Neural cell (in vitro differentiated cells): ENCODE data around the gene GALNT2. TPM values are rescaled to one million over a fixed set of nuclear protein-coding genes. Genes with fewer than 3 reads are reported as not detected.

Experiments used
- H2AFZ ChIP-seq: fragments of 200-600, 300-800 bp; sonication (generic), shearing (Covaris generic); 2 replicates; pipeline ENCODE4 v1.6.0; 2014; ENCODE audit warnings: low read depth, mild to moderate bottlenecking, antibody characterized with exemption, low read length, moderate library complexity
- H3F3A ChIP-seq: fragments of 200-600 bp; shearing (Covaris generic); 2 replicates; pipeline ENCODE4 v1.6.1; 2016; ENCODE audit warnings: mild to moderate bottlenecking, moderate library complexity, mixed read lengths, antibody characterized with exemption, low read length; ENCODE audit not compliant: insufficient read depth, poor library complexity, severe bottlenecking
- H3K27ac ChIP-seq: fragments of 200-600, 300-800 bp; sonication (generic), shearing (Covaris generic); 2 replicates; pipeline ENCODE4 v1.5.1; 2014; ENCODE audit warnings: mild to moderate bottlenecking, low read length, moderate library complexity
- H3K27me3 ChIP-seq: fragments of 300-800, 200-600 bp; sonication (generic), shearing (Covaris generic); 2 replicates; pipeline ENCODE4 v1.6.0; 2014; ENCODE audit warnings: mild to moderate bottlenecking, low read depth, low read length, moderate library complexity; ENCODE audit not compliant: insufficient read depth
- H3K36me3 ChIP-seq: fragments of 300-800, 200-600 bp; sonication (generic), shearing (Covaris generic); 2 replicates; pipeline ENCODE4 v1.5.1; 2014; ENCODE audit warnings: mild to moderate bottlenecking, antibody characterized with exemption, low read length, moderate library complexity; ENCODE audit not compliant: insufficient read depth
- H3K4me2 ChIP-seq: fragments of 300-800, 200-600 bp; sonication (generic), shearing (Covaris generic); 2 replicates; pipeline ENCODE4 v1.6.0; 2014; ENCODE audit warnings: mild to moderate bottlenecking, low read length
- H3K4me3 ChIP-seq: fragments of 300-800, 200-600 bp; sonication (generic), shearing (Covaris generic); 2 replicates; pipeline ENCODE4 v1.5.1; 2014; ENCODE audit warnings: mild to moderate bottlenecking, low read length, moderate library complexity
- H3K79me2 ChIP-seq: fragments of 200-600 bp; shearing (Covaris generic); replicated peaks from 2 replicates; pipeline ENCODE4 v1.6.0; 2014; ENCODE audit warnings: mild to moderate bottlenecking, low read length, moderate library complexity; ENCODE audit not compliant: insufficient read depth
- H3K9ac ChIP-seq: fragments of 300-800, 200-600 bp; sonication (generic), shearing (Covaris generic); 2 replicates; pipeline ENCODE4 v1.6.1; 2016; ENCODE audit warnings: mild to moderate bottlenecking, low read length, mixed read lengths
- H3K9me2 ChIP-seq: fragments of 200-600 bp; shearing (Covaris generic); 2 replicates; pipeline ENCODE4 v1.6.1; 2016; ENCODE audit warnings: mild to moderate bottlenecking, low read length, mixed read lengths; ENCODE audit not compliant: insufficient read depth
- H3K9me3 ChIP-seq: fragments of 200-600, 300-800 bp; sonication (generic), shearing (Covaris generic); 2 replicates; pipeline ENCODE4 v1.6.1; 2016; ENCODE audit warnings: mild to moderate bottlenecking, mixed run types, low read length, moderate library complexity, mixed read lengths
- H4K20me1 ChIP-seq: fragments of 200-600 bp; shearing (Covaris generic); 2 replicates; pipeline ENCODE4 v1.6.1; 2016; ENCODE audit warnings: mild to moderate bottlenecking, mixed run types; ENCODE audit not compliant: insufficient read depth
- CTCF ChIP-seq: fragments of 450-650 bp; IDR thresholded peaks from 2 replicates; pipeline ENCODE4 v1.5.1; 2014; ENCODE audit warnings: antibody characterized with exemption, mild to moderate bottlenecking, moderate library complexity; ENCODE audit not compliant: poor library complexity, severe bottlenecking
- EP300 ChIP-seq: fragments of 450-650 bp; conservative IDR thresholded peaks from 2 replicates; pipeline ENCODE4 v1.6.1; 2014; ENCODE audit warnings: antibody characterized with exemption, mild to moderate bottlenecking, moderate library complexity; ENCODE audit not compliant: poor library complexity, severe bottlenecking
- EZH2 ChIP-seq: fragments of 200-600, 300-800 bp; shearing (Covaris generic), sonication (generic); IDR thresholded peaks from 2 replicates; pipeline ENCODE4 v1.6.1; 2014; ENCODE audit warnings: antibody characterized with exemption, low read length, borderline replicate concordance, mild to moderate bottlenecking; ENCODE audit not compliant: insufficient read depth, poor library complexity, severe bottlenecking
- MXI1 ChIP-seq: fragments of 450-650 bp; conservative IDR thresholded peaks from 2 replicates; pipeline ENCODE4 v1.6.1; 2014; ENCODE audit warnings: antibody characterized with exemption, mild to moderate bottlenecking; ENCODE audit not compliant: poor library complexity, severe bottlenecking
- POLR2AphosphoS5 ChIP-seq: IDR thresholded peaks from 2 replicates; pipeline ENCODE4 v1.6.1; 2012
- RAD21 ChIP-seq: fragments of 450-650 bp; conservative IDR thresholded peaks from 2 replicates; pipeline ENCODE4 v1.6.1; 2014; ENCODE audit warnings: antibody characterized with exemption, mild to moderate bottlenecking, moderate library complexity
- SMC3 ChIP-seq: fragments of 450-650 bp; conservative IDR thresholded peaks from 2 replicates; pipeline ENCODE4 v1.6.1; 2014; ENCODE audit warnings: antibody characterized with exemption, mild to moderate bottlenecking, moderate library complexity; ENCODE audit not compliant: poor library complexity
- TAF1 ChIP-seq: IDR thresholded peaks from 2 replicates; pipeline ENCODE4 v1.6.1; 2012; ENCODE audit warnings: low read depth
- polyA plus RNA-seq: library from polyadenylated mRNA; depleted of rRNA; stranded (reverse); fragments of >200 nt; gene quantifications from 2 replicates; pipeline ENCODE4 v1.2.3, GENCODE V29; 2014
- TF ChIP-seq, protein P1 (sequence below): IDR thresholded peaks from 2 replicates; pipeline ENCODE4 v1.6.1; 2012; ENCODE audit warnings: borderline replicate concordance

The GALNT2 gene
- polyA plus RNA-seq, 1 donor from 2014 or later: 38.8 TPM

GRCh38 chr1:230195199-230195598 lies 128.2 kb downstream of the GALNT2 start:
- TF ChIP-seq SMC3 (no peak), MXI1 (no peak), EZH2 (no peak), RAD21 (no peak)
- H3K27ac ChIP-seq: no peak overlapping the region
- H2AFZ ChIP-seq: no peak overlapping the region

DNA sequence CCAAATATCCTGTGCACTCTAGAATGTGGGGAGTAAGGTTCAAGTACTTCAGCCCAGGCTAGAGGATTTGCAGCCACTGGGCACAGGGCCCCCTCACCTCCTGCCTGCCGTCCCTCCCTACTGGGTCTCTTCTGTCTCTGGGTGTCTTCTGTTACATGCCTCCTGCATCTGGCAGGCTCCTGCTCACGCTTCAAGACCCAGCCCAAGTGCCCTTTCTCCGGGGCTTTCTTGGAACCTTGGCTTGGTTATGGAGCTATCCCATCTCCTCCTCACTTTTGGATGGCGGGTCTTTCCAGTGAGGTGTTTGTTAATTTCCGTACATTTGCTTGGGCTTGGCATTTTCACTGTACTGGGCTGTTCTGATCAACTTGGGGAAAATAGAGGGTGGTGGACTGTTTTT lies 129.0 kb downstream of the GALNT2 start:
- Histone ChIP-seq H3F3A (no peaks in the 10 kb centered on the region), H4K20me1 (no peaks in the 10 kb centered on the region)
- TF ChIP-seq POLR2AphosphoS5 (no peak), MXI1 (no peak), TAF1 (no peak), RAD21 (no peak), EP300 (no peak), EZH2 (no peak), SMC3 (no peak), CTCF (no peak)
- TF ChIP-seq, protein P1, sequence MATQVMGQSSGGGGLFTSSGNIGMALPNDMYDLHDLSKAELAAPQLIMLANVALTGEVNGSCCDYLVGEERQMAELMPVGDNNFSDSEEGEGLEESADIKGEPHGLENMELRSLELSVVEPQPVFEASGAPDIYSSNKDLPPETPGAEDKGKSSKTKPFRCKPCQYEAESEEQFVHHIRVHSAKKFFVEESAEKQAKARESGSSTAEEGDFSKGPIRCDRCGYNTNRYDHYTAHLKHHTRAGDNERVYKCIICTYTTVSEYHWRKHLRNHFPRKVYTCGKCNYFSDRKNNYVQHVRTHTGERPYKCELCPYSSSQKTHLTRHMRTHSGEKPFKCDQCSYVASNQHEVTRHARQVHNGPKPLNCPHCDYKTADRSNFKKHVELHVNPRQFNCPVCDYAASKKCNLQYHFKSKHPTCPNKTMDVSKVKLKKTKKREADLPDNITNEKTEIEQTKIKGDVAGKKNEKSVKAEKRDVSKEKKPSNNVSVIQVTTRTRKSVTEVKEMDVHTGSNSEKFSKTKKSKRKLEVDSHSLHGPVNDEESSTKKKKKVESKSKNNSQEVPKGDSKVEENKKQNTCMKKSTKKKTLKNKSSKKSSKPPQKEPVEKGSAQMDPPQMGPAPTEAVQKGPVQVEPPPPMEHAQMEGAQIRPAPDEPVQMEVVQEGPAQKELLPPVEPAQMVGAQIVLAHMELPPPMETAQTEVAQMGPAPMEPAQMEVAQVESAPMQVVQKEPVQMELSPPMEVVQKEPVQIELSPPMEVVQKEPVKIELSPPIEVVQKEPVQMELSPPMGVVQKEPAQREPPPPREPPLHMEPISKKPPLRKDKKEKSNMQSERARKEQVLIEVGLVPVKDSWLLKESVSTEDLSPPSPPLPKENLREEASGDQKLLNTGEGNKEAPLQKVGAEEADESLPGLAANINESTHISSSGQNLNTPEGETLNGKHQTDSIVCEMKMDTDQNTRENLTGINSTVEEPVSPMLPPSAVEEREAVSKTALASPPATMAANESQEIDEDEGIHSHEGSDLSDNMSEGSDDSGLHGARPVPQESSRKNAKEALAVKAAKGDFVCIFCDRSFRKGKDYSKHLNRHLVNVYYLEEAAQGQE: no peak

More at GRCh38 chr1:230195199-230195598, 128.2 kb downstream of the GALNT2 start:
- Histone ChIP-seq H3K9ac (no peak overlapping the region), H4K20me1 (no peaks in the 10 kb centered on the region), H3K79me2 (no peaks in the 10 kb centered on the region), H3F3A (no peaks in the 10 kb centered on the region), H3K9me2 (no peaks in the 10 kb centered on the region), H3K36me3 (no peaks in the 10 kb centered on the region), H3K4me3 (no peak overlapping the region), H3K4me2 (no peak overlapping the region), H3K9me3 (no peaks in the 10 kb centered on the region), H3K27me3 (no peaks in the 10 kb centered on the region)

More for the DNA sequence above, 129.0 kb downstream of the GALNT2 start:
- no peaks in the 10 kb centered on the region for H3K9me2 ChIP-seq
- no peak overlapping the region for H3K4me2 ChIP-seq
- H3K79me2 ChIP-seq: no peaks in the 10 kb centered on the region
- H3K4me3 ChIP-seq: no peak overlapping the region
- H2AFZ ChIP-seq: no peak overlapping the region
- no peaks in the 10 kb centered on the region for H3K9me3 ChIP-seq
- no peak overlapping the region for H3K27ac ChIP-seq
- H3K36me3 ChIP-seq: no peaks in the 10 kb centered on the region
- H3K27me3 ChIP-seq: no peaks in the 10 kb centered on the region
- no peak overlapping the region for H3K9ac ChIP-seq
